ENCODE data around the gene KDM4C. TPM values are rescaled to one million over a fixed set of nuclear protein-coding genes. Genes with fewer than 3 reads are reported as not detected.
"Not testable (repeated sequence)": the region's sequence is repeated elsewhere in the genome, so short reads cannot be mapped to it uniquely, and the experiment has no call there.

The KDM4C gene
- total RNA-seq, 1 donor: 50.7 TPM

- H2AFZ ChIP-seq (ENCODE audit: low read length): no peak overlapping the region
- no peak for TF ChIP-seq CTCF (IDR thresholded peaks at IDR 0.05; ENCODE audit: extremely low read depth, low read depth, low read length)
- H3K4me3 ChIP-seq (ENCODE audit: insufficient read depth, low read length): no peak overlapping the region
- no peak overlapping the region for H3K4me2 ChIP-seq (ENCODE audit: insufficient read depth, low read length)
- no peaks in the 10 kb centered on the region for H3K9me3 ChIP-seq (ENCODE audit: low read depth, low read length)
- no peak overlapping the region for H3K27ac ChIP-seq (ENCODE audit: low read depth, low read length)
- no peaks in the 10 kb centered on the region for H3K4me1 ChIP-seq (ENCODE audit: insufficient read depth, low read length)
- no peaks in the 10 kb centered on the region for H3K36me3 ChIP-seq (ENCODE audit: insufficient read depth, low read length)
- H4K20me1 ChIP-seq (ENCODE audit: insufficient read depth, low read length): peaks cover 3% of the 10 kb centered on the region
- no peaks in the 10 kb centered on the region for H3K27me3 ChIP-seq (ENCODE audit: insufficient read depth, low read length)
- H3K79me2 ChIP-seq (ENCODE audit: insufficient read depth, low read length): peaks cover 29% of the 10 kb centered on the region
- DNase-seq (ENCODE audit: insufficient read length, low spot score, missing footprints): peak; percentile 54
These were observed 37.2 kb downstream of the KDM4C start for GRCh38 chr9:6794936-6795335.

GRCh38 chr9:6802926-6803325 is 45.2 kb downstream of the KDM4C start:
- H3K36me3 ChIP-seq (ENCODE audit: insufficient read depth, low read length): no peaks in the 10 kb centered on the region
- DNase-seq (ENCODE audit: insufficient read length, low spot score, missing footprints): no peak
- H2AFZ ChIP-seq (ENCODE audit: low read length): no peak overlapping the region
- H3K4me2 ChIP-seq (ENCODE audit: insufficient read depth, low read length): no peak overlapping the region
- no peak overlapping the region for H3K27ac ChIP-seq (ENCODE audit: low read depth, low read length)
- no peaks in the 10 kb centered on the region for H3K9me3 ChIP-seq (ENCODE audit: low read depth, low read length)
- no peaks in the 10 kb centered on the region for H3K27me3 ChIP-seq (ENCODE audit: insufficient read depth, low read length)
- H3K4me1 ChIP-seq (ENCODE audit: insufficient read depth, low read length): no peaks in the 10 kb centered on the region
- H3K79me2 ChIP-seq (ENCODE audit: insufficient read depth, low read length): peaks cover 12% of the 10 kb centered on the region
- no peaks in the 10 kb centered on the region for H4K20me1 ChIP-seq (ENCODE audit: insufficient read depth, low read length)
- no peak overlapping the region for H3K4me3 ChIP-seq (ENCODE audit: insufficient read depth, low read length)
- TF ChIP-seq CTCF (IDR thresholded peaks at IDR 0.05; ENCODE audit: extremely low read depth, low read depth, low read length): no peak

- H3K79me2 ChIP-seq (ENCODE audit: insufficient read depth, low read length): peaks cover 15% of the 10 kb centered on the region
- no peak overlapping the region for H3K27ac ChIP-seq (ENCODE audit: low read depth, low read length)
- no peaks in the 10 kb centered on the region for H3K9me3 ChIP-seq (ENCODE audit: low read depth, low read length)
- H3K36me3 ChIP-seq (ENCODE audit: insufficient read depth, low read length): no peaks in the 10 kb centered on the region
- no peaks in the 10 kb centered on the region for H4K20me1 ChIP-seq (ENCODE audit: insufficient read depth, low read length)
- no peak for TF ChIP-seq CTCF (IDR thresholded peaks at IDR 0.05; ENCODE audit: extremely low read depth, low read depth, low read length)
- H2AFZ ChIP-seq (ENCODE audit: low read length): no peak overlapping the region
- H3K27me3 ChIP-seq (ENCODE audit: insufficient read depth, low read length): no peaks in the 10 kb centered on the region
- H3K4me1 ChIP-seq (ENCODE audit: insufficient read depth, low read length): no peaks in the 10 kb centered on the region
- DNase-seq (ENCODE audit: insufficient read length, low spot score, missing footprints): peak; percentile 95
- no peak overlapping the region for H3K4me3 ChIP-seq (ENCODE audit: insufficient read depth, low read length)
- no peak overlapping the region for H3K4me2 ChIP-seq (ENCODE audit: insufficient read depth, low read length)
These were observed 47.8 kb downstream of the KDM4C start for GRCh38 chr9:6805532-6805931.

- not testable (repeated sequence) for H2AFZ ChIP-seq (ENCODE audit: low read length); H3K9me3 ChIP-seq (ENCODE audit: low read depth, low read length); H3K4me2 ChIP-seq (ENCODE audit: insufficient read depth, low read length); H3K36me3 ChIP-seq (ENCODE audit: insufficient read depth, low read length); DNase-seq (ENCODE audit: insufficient read length, low spot score, missing footprints); H3K27me3 ChIP-seq (ENCODE audit: insufficient read depth, low read length); H3K27ac ChIP-seq (ENCODE audit: low read depth, low read length); H3K4me1 ChIP-seq (ENCODE audit: insufficient read depth, low read length); H3K4me3 ChIP-seq (ENCODE audit: insufficient read depth, low read length); H4K20me1 ChIP-seq (ENCODE audit: insufficient read depth, low read length)
- H3K79me2 ChIP-seq (ENCODE audit: insufficient read depth, low read length): peaks cover 15% of the 10 kb centered on the region
These were observed 48.5 kb downstream of the KDM4C start for GRCh38 chr9:6806318-6806717.

GRCh38 chr9:6807669-6808068 is 49.9 kb downstream of the KDM4C start:
- not testable (repeated sequence) for H3K9me3 ChIP-seq (ENCODE audit: low read depth, low read length); H3K27me3 ChIP-seq (ENCODE audit: insufficient read depth, low read length); H2AFZ ChIP-seq (ENCODE audit: low read length); H3K4me1 ChIP-seq (ENCODE audit: insufficient read depth, low read length); H3K27ac ChIP-seq (ENCODE audit: low read depth, low read length); H4K20me1 ChIP-seq (ENCODE audit: insufficient read depth, low read length); H3K36me3 ChIP-seq (ENCODE audit: insufficient read depth, low read length); H3K4me3 ChIP-seq (ENCODE audit: insufficient read depth, low read length); H3K4me2 ChIP-seq (ENCODE audit: insufficient read depth, low read length); DNase-seq (ENCODE audit: insufficient read length, low spot score, missing footprints)
- H3K79me2 ChIP-seq (ENCODE audit: insufficient read depth, low read length): peaks cover 12% of the 10 kb centered on the region

Measured in osteoblast (primary cell).